Measurements from ENCODE around the gene CCT6A. TPM values are rescaled to one million over a fixed set of nuclear protein-coding genes. Genes with fewer than 3 reads are reported as not detected.

Gene CCT6A
- total and polyA plus RNA-seq, 2 of the 4 experiments (the other 2 are of a cell fraction) = 135 to 265 TPM

Small RNA genes lying within 50 kb of the gene (microRNA-seq; reads per million reads assigned to microRNA genes)
- gene SNORA15 (ENCODE audit: insufficient read depth, insufficient read length) (not detected), gene SNORA22B (ENCODE audit: insufficient read depth, insufficient read length) (not detected)

Small RNA genes lying within 50 kb of the gene (small RNA-seq; reads per million reads assigned to genes)
- gene SNORA15 (0 to 0.73 (median 0) reads per million in 5 experiments), gene SNORA22B (0 to 3.5 (median 0) reads per million in 5 experiments)

Other genes with a start within 250 kb of the CCT6A start
- not detected in 2 replicates for gene SEPTIN14, start 189.0 kb upstream of the CCT6A start, total RNA-seq (2012; rRNA removed)
- not detected in 2 replicates for gene SEPTIN14, start 189.0 kb upstream of the CCT6A start, polyA plus RNA-seq (2012; rRNA removed)
- 1.4 and 2.5 TPM in 2 replicates for gene ZNF713, start 164.3 kb upstream of the CCT6A start, total RNA-seq (2012; rRNA removed)
- 0.52 and 0.74 TPM in 2 replicates for gene ZNF713, start 164.3 kb upstream of the CCT6A start, polyA plus RNA-seq (2012; rRNA removed)
- gene MRPS17, start 99.9 kb upstream of the CCT6A start, total RNA-seq (2012; rRNA removed) = 15.2 and 21.1 TPM in 2 replicates
- gene MRPS17, start 99.9 kb upstream of the CCT6A start, polyA plus RNA-seq (2012; rRNA removed) = 8.9 and 9.9 TPM in 2 replicates
- 42.8 and 53.0 TPM in 2 replicates for gene NIPSNAP2, start 87.2 kb upstream of the CCT6A start, total RNA-seq (2012; rRNA removed)
- gene NIPSNAP2, start 87.2 kb upstream of the CCT6A start, polyA plus RNA-seq (2012; rRNA removed) = 30.4 and 33.7 TPM in 2 replicates
- 48.4 and 55.8 TPM in 2 replicates for gene PSPH, start 321 bp upstream of the CCT6A start, total RNA-seq (2012; rRNA removed)
- gene PSPH, start 321 bp upstream of the CCT6A start, polyA plus RNA-seq (2012; rRNA removed) = 30.0 and 31.8 TPM in 2 replicates
- 93.0 and 97.3 TPM in 2 replicates for gene SUMF2, start 12.5 kb downstream of the CCT6A start, total RNA-seq (2012; rRNA removed)
- gene SUMF2, start 12.5 kb downstream of the CCT6A start, polyA plus RNA-seq (2012; rRNA removed) = 80.7 and 86.2 TPM in 2 replicates
- under 0.01 and 0.72 TPM in 2 replicates for gene PHKG1, start 41.2 kb downstream of the CCT6A start, total RNA-seq (2012; rRNA removed)
- 0.62 and 0.67 TPM in 2 replicates for gene PHKG1, start 41.2 kb downstream of the CCT6A start, polyA plus RNA-seq (2012; rRNA removed)
- gene CHCHD2, start 54.7 kb downstream of the CCT6A start, total RNA-seq (2012; rRNA removed) = 423 and 532 TPM in 2 replicates
- gene CHCHD2, start 54.7 kb downstream of the CCT6A start, polyA plus RNA-seq (2012; rRNA removed) = 522 and 592 TPM in 2 replicates
- gene NUPR2, start 64.7 kb downstream of the CCT6A start, total RNA-seq (2012; rRNA removed) = not detected in 2 replicates
- gene NUPR2, start 64.7 kb downstream of the CCT6A start, polyA plus RNA-seq (2012; rRNA removed) = not detected in 2 replicates